ENCODE results near the gene SMIM10L1. TPM values are rescaled to one million over a fixed set of nuclear protein-coding genes. Genes with fewer than 3 reads are reported as not detected.

SMIM10L1 gene
- total and polyA plus RNA-seq, 2 of the 8 experiments (the other 6 are each of a cell fraction or from before 2014, with no cell fraction given) = 3.7 to 14.2 TPM

GRCh38 chr12:11204173-11204572 is 33.2 kb downstream of the SMIM10L1 start (continued):
- TF ChIP-seq CHD7 (IDR thresholded peaks at IDR 0.05; ENCODE audit: insufficient replicate concordance, low read length) = no peak
